SK-N-SH (cell line): ENCODE measurements around the gene LRP10. TPM values are rescaled to one million over a fixed set of nuclear protein-coding genes. Genes with fewer than 3 reads are reported as not detected.
A peak's percentile ranks its signal among the peaks of the same experiment; 100 is the strongest.

Experiments used
- CTCF ChIA-PET: fragments of 300-600, 350-600 bp; formaldehyde crosslinking; extraction: SDS; loops from one replicate; lab custom pipeline; 2021; lab: Yijun Ruan, JAX
- POLR2A ChIA-PET: fragments of 350-600 bp; sonication (Branson Sonifier 250); formaldehyde crosslinking; extraction: SDS; loops from one replicate; lab custom pipeline; 2020; ENCODE audit warnings: antibody characterized with exemption, inconsistent platforms; lab: Yijun Ruan, JAX
- DNase-seq: peaks from one replicate; pipeline ENCODE4 v3.0.0; 2012
- H2AFZ ChIP-seq: fragments of 200-600 bp; sonication (generic); 2 replicates; pipeline ENCODE4 v1.8.1; 2016; ENCODE audit warnings: antibody characterized with exemption, mild to moderate bottlenecking, low read depth
- H3F3A ChIP-seq: fragments of 200-600 bp; sonication (generic); replicated peaks from 2 replicates; pipeline ENCODE3; 2016; ENCODE audit warnings: antibody characterized with exemption, mild to moderate bottlenecking; ENCODE audit not compliant: insufficient read depth
- H3K27ac ChIP-seq, 2 experiments: fragments of 200-500 bp in 1 of 2; fragments of 200-600 bp in 1 of 2; sonication (Bioruptor generic) in 1 of 2; sonication (generic), shearing (Covaris generic) in 1 of 2; 2 replicates each; pipeline versions ENCODE4 v1.5.1 to v1.6.1; 2014 to 2016; ENCODE audit warnings: low read depth in 2 of 2, inconsistent platforms in 1 of 2, low read length in 1 of 2, mild to moderate bottlenecking in 1 of 2, mixed read lengths in 1 of 2
- H3K27me3 ChIP-seq: fragments of 200-600 bp; sonication (generic), shearing (Covaris generic); 2 replicates; pipeline ENCODE4 v1.6.1; 2016; ENCODE audit warnings: mixed run types; ENCODE audit not compliant: insufficient read depth
- H3K36me3 ChIP-seq, 2 experiments: fragments of 200-500 bp in 1 of 2; fragments of 200-600 bp in 1 of 2; sonication (Bioruptor generic) in 1 of 2; sonication (generic) in 1 of 2; replicated peaks in 1 of 2; 2 replicates each; pipeline versions ENCODE3 to v1.5.1; 2014 to 2016; ENCODE audit warnings: low read length in 1 of 2, mild to moderate bottlenecking in 1 of 2; ENCODE audit not compliant: insufficient read depth in 2 of 2, control insufficient read depth in 1 of 2
- H3K4me1 ChIP-seq, 2 experiments: fragments of 200-500 bp in 1 of 2; fragments of 200-600 bp in 1 of 2; sonication (Bioruptor generic) in 1 of 2; sonication (generic), shearing (Covaris generic) in 1 of 2; 2 replicates each; pipeline versions ENCODE4 v1.5.1 to v1.6.1; 2014 to 2016; ENCODE audit warnings: low read depth in 1 of 2, low read length in 1 of 2, mixed run types in 1 of 2; ENCODE audit not compliant: insufficient read depth in 2 of 2, control insufficient read depth in 1 of 2
- H3K4me2 ChIP-seq: fragments of 200-600 bp; sonication (generic), shearing (Covaris generic); 2 replicates; pipeline ENCODE4 v1.6.1; 2017; ENCODE audit warnings: mixed run types
- H3K4me3 ChIP-seq, 2 experiments: fragments of 200-500 bp in 1 of 2; fragments of 200-600 bp in 1 of 2; sonication (Bioruptor generic) in 1 of 2; sonication (generic), shearing (Covaris generic) in 1 of 2; 2 replicates each; pipeline versions ENCODE4 v1.5.1 to v1.8.1; 2014 to 2016; ENCODE audit warnings: low read depth in 2 of 2, inconsistent platforms in 1 of 2, low read length in 1 of 2, mild to moderate bottlenecking in 1 of 2, mixed read lengths in 1 of 2, moderate library complexity in 1 of 2
- H3K79me2 ChIP-seq: fragments of 200-600 bp; sonication (generic); 2 replicates; pipeline ENCODE4 v1.8.1; 2017; ENCODE audit warnings: mild to moderate bottlenecking; ENCODE audit not compliant: insufficient read depth
- H3K9ac ChIP-seq: fragments of 200-600 bp; sonication (generic); 2 replicates; pipeline ENCODE4 v1.6.1; 2017; ENCODE audit warnings: mixed run types
- H3K9me2 ChIP-seq: fragments of 200-600 bp; sonication (generic); 2 replicates; pipeline ENCODE4 v1.6.1; 2017; ENCODE audit warnings: mixed run types
- H3K9me3 ChIP-seq: fragments of 200-600 bp; sonication (generic); 2 replicates; pipeline ENCODE4 v1.6.1; 2017; ENCODE audit warnings: mixed run types, mild to moderate bottlenecking, moderate library complexity
- H4K20me1 ChIP-seq: fragments of 200-600 bp; sonication (generic); 2 replicates; pipeline ENCODE4 v1.6.1; 2017; ENCODE audit warnings: mild to moderate bottlenecking, mixed run types; ENCODE audit not compliant: insufficient read depth
- CTCF ChIP-seq: fragments of 200-600 bp; sonication (generic); IDR thresholded peaks from 2 replicates; pipeline ENCODE4 v1.6.1; 2017; ENCODE audit warnings: antibody characterized with exemption, mild to moderate bottlenecking, moderate library complexity
- FOSL2 ChIP-seq: IDR thresholded peaks from 2 replicates; pipeline ENCODE4 v1.4.0; 2012; ENCODE audit warnings: low read depth, mild to moderate bottlenecking, moderate library complexity, borderline replicate concordance
- FOXM1 ChIP-seq: IDR thresholded peaks from 2 replicates; pipeline ENCODE4 v1.4.0; 2012; ENCODE audit warnings: low read depth, mild to moderate bottlenecking
- IRF3 ChIP-seq: fragments of 150-350 bp; IDR thresholded peaks from 2 replicates; pipeline ENCODE4 v1.6.1; 2016; ENCODE audit warnings: mild to moderate bottlenecking, low read depth, low read length
- JUND ChIP-seq: IDR thresholded peaks from 2 replicates; pipeline ENCODE4 v1.4.0; 2012
- NFIC ChIP-seq: IDR thresholded peaks from 2 replicates; pipeline ENCODE4 v1.4.0; 2012; ENCODE audit warnings: borderline replicate concordance
- RAD21 ChIP-seq: IDR thresholded peaks from 2 replicates; pipeline ENCODE4 v1.6.1; 2012; ENCODE audit warnings: mild to moderate bottlenecking, low read length
- RXRA ChIP-seq: IDR thresholded peaks from 2 replicates; pipeline ENCODE4 v1.4.0; 2012; ENCODE audit warnings: low read depth, mild to moderate bottlenecking, borderline replicate concordance
- TAF1 ChIP-seq: IDR thresholded peaks from 2 replicates; pipeline ENCODE4 v1.6.1; 2012; ENCODE audit warnings: low read depth, mild to moderate bottlenecking, low read length, moderate library complexity, borderline replicate concordance
- TEAD4 ChIP-seq: IDR thresholded peaks from 2 replicates; pipeline ENCODE4 v1.4.0; 2012; ENCODE audit warnings: mild to moderate bottlenecking, borderline replicate concordance; ENCODE audit not compliant: insufficient read depth
- USF2 ChIP-seq: fragments of 150-350 bp; IDR thresholded peaks from 2 replicates; pipeline ENCODE4 v1.6.1; 2017; ENCODE audit warnings: antibody characterized with exemption, low read length, low read depth, borderline replicate concordance
- YY1 ChIP-seq: IDR thresholded peaks from 2 replicates; pipeline ENCODE4 v1.4.0; 2012; ENCODE audit warnings: low read depth, mild to moderate bottlenecking
- ZBTB33 ChIP-seq: IDR thresholded peaks from 2 replicates; pipeline ENCODE4 v1.4.0; 2012; ENCODE audit warnings: low read depth, borderline replicate concordance
- WGBS: methylation state at CpG from one replicate; pipeline ENCODE4 v1.1.6; 2017; ENCODE audit warnings: low lambda C conversion rate; 5-methylcytosine and 5-hydroxymethylcytosine counted together
- polyA plus RNA-seq, 3 experiments: library from polyadenylated mRNA; depleted of rRNA; stranded (reverse); fragments of >200 nt; gene quantifications; 2 replicates each; pipeline ENCODE4 v1.2.3, GENCODE V29; 2012

LRP10 gene
- polyA plus RNA-seq, 1 of the 3 experiments (the other 2 are of a cell fraction) = 117 TPM

- H4K20me1 ChIP-seq = no peaks in the 10 kb centered on the region
- no peak overlapping the region for H3K4me3 ChIP-seq
- peaks cover 4% of the 10 kb centered on the region for H3F3A ChIP-seq
- H3K36me3 ChIP-seq = no peaks in the 10 kb centered on the region
- H3K27me3 ChIP-seq = no peaks in the 10 kb centered on the region
- POLR2A ChIA-PET = no interaction called here
- no peaks in the 10 kb centered on the region for H3K9me3 ChIP-seq
- H3K4me1 ChIP-seq = peaks cover 8 to 45% of the 10 kb centered on the region in 2 experiments; a peak in 2 of 4 replicates
- TF ChIP-seq JUND = no peak
- no peak for TF ChIP-seq RXRA
- TF ChIP-seq TAF1 = no peak
- no peak for DNase-seq
- H2AFZ ChIP-seq = no peak overlapping the region
- CTCF ChIA-PET = interaction anchor here (0.6 to 13.0 kb wide), 13 partner anchors 12 to 328 kb away, joined by 3 to 96 read pairs (median 7); partner anchors contain the start of gene RBM23
- 91% methylated on average over 7 of the region's 11 CpGs for WGBS
- no peak overlapping the region for H3K4me2 ChIP-seq
- peaks cover 6% of the 10 kb centered on the region; the same call in 1 of the 2 replicates for H3K79me2 ChIP-seq
- no peak overlapping the region for H3K9ac ChIP-seq
- H3K27ac ChIP-seq = no peak overlapping the region
- no peaks in the 10 kb centered on the region for H3K9me2 ChIP-seq
These were observed 13.4 kb downstream of the LRP10 start for GRCh38 chr14:22884738-22885523.

- Histone ChIP-seq H3K27ac (peak overlapping the region in 1 of 2 experiments; percentile 92; a peak in 1 of 4 replicates), H3K9ac (no peak overlapping the region), H2AFZ (peak overlapping the region; percentile 83; the same call in 1 of the 2 replicates), H3K4me2 (peak overlapping the region; percentile 88), H3K4me3 (peak overlapping the region in 1 of 2 experiments; percentile 63; a peak in 2 of 4 replicates), H3K9me3 (no peaks in the 10 kb centered on the region), H3K27me3 (no peaks in the 10 kb centered on the region), H3K4me1 (peaks cover 8 to 45% of the 10 kb centered on the region in 2 experiments; a peak in 2 of 4 replicates), H3K36me3 (no peaks in the 10 kb centered on the region), H3K79me2 (peaks cover 6% of the 10 kb centered on the region; the same call in 1 of the 2 replicates), H3K9me2 (no peaks in the 10 kb centered on the region), H3F3A (peaks cover 4% of the 10 kb centered on the region), H4K20me1 (no peaks in the 10 kb centered on the region)
- no peak for DNase-seq
- WGBS = 95% methylated on average over 21 of the region's 21 CpGs
- TF ChIP-seq CTCF = no peak
- no peak for TF ChIP-seq FOXM1
- TF ChIP-seq YY1 = no peak
- TF ChIP-seq NFIC = no peak
- no peak for TF ChIP-seq IRF3
- no peak for TF ChIP-seq USF2
- TF ChIP-seq ZBTB33 = no peak
- TF ChIP-seq RAD21 = no peak
- no peak for TF ChIP-seq TEAD4
- no peak for TF ChIP-seq JUND
- TF ChIP-seq FOSL2 = no peak
- POLR2A ChIA-PET = interaction anchor here (0.8 to 1.4 kb wide), 2 partner anchors 13 to 121 kb away, joined by 3 to 7 read pairs; no protein-coding TSS in a partner anchor
- CTCF ChIA-PET = interaction anchor here (0.6 to 13.0 kb wide), 8 partner anchors 8 to 62 kb away, joined by 3 to 96 read pairs (median 10); no protein-coding TSS in a partner anchor
These were observed 14.4 kb downstream of the LRP10 start for GRCh38 chr14:22885975-22886374.
